HUDEP-2 (cell line): ENCODE results near the gene DEDD2.
A peak's percentile ranks its signal among the peaks of the same experiment; 100 is the strongest.

Experiments
- DNase-seq, 76 experiments: peaks; one replicate each; lab custom pipeline; 2025; ENCODE audit not compliant: unreplicated experiment in 76 of 76; lab: John Stamatoyannopoulos, UW

The DEDD2 gene

DNA sequence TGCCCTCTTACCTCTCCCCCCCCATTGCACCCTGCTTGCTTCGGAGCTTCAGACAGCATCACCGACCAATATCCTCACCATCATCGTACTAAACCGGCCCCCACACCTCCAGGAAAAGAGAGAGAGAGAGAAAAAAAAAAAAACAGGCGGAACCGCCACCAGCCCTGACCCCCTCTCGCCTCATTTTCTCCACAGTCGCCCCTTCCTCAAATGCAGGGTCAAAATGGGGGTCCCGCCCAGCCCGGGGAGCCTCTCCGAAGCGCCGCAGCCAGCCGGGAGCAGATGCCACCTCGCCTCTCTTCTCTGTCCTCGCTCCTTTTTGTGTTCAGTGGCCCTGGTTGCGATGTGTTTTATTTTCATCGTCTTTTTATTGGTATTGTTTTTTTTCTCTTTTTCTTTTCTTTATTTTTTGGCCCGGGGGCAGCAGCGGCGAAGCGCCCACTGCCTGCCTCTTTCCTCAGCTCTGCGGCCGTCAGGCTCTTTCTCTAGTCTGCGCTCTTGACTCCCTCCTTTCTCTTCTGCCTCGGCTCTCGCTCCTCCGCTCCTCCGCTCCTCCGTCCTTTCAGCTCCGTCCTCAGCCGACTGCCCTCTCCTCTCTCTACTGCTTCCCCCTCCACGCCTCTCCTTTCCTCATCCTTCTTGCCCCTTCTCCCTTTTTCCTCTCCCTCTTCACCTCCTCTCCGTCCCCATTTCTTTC is 41.4 kb downstream of the DEDD2 start:
- peak in 1 of 76 experiments; percentile 16 for DNase-seq

DNA sequence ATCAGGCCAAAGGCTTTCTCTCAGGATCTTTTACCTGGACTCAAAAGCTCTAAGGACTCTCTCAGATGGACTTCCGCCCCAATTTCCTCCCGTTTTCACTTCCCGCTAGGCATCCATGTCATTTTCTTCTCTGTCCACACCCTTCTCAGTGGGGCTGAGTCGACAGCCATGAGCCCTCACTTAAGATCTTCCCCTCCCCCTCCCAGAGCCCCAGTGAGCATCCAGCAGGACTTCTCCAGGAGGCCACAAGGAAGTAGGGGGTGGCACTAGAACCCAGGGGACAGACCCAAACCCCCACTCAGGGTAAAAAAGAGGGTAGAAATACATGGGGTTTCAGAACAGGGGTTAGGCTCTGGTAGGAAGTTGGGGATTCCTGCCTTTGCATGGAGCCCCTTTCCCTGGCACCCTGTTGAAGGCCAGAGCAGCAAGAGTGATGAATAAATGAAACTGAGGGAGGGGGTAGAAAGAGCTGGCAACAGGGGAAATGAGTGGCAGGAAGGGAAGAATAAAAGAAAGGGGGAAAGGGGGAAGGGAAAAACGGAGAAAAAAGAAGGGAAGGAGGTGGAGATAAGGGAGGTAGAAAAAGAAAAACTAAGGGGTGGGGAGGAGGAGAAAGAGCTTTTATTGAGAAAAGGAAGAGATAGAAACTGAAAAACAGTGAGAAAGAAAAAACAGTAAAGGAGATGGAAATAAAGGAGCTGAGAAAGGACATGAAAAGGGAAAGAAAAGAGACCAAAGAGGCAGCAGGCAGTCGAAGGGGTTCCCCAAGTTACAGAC is 42.3 kb downstream of the DEDD2 start:
- DNase-seq, result no peak

DNA sequence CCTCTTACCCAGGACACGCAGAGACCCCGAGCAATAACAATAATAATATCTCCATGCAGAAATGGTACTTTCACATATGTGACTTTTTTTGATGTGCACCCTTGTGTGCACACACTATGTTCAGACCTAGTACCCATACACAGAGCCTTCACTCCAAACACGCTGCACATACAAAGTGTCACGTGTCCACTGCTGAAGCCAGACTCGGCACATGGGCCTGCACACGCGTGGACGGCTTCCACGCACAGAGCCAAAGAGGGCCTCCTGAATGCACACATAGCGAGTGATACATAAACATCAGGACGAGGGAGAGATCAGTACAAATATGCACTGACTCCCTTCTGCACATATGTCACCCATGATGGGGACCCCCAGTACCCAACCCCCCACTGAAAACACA is 43.3 kb downstream of the DEDD2 start:
- DNase-seq, result no peak

DNA sequence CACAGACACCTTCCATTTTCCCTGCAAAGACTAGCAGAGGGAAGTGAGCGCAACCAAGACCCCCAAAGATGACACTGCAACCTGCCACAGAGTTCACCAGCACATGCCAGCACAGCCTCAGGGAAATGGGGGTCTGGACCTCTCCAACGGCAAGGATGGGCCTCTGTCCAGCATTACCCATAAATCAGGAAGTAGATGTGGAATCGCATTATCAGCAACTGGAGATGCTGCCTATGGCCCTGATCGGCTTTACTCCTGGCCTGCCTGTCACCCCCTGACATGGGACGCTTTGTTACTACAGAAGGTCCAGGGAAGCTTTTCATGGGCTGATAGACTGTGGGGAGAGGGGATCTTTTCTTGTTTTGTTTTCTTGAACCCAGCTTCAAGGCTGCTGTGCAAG is 43.8 kb downstream of the DEDD2 start:
- DNase-seq, result no peak

DNA sequence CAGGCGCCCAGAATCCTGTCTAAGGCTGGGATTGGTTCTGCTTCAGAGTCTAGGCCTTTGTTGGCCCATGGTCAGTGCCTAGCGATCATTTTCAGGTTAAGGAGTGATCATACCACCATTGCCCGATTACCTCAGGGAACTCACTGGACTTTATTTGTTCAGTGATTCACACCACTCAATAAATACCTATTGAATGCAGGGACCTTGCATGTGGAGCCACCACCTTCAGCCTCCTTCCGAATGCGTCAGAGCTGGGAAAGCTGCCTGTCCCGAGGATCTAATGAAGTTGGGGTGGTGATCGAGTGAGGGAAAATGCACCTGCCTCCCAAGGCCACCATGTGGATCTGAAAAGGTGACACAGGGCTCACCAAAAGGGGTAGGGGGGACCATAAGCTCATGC is 45.2 kb downstream of the DEDD2 start:
- DNase-seq, result no peak

DNA sequence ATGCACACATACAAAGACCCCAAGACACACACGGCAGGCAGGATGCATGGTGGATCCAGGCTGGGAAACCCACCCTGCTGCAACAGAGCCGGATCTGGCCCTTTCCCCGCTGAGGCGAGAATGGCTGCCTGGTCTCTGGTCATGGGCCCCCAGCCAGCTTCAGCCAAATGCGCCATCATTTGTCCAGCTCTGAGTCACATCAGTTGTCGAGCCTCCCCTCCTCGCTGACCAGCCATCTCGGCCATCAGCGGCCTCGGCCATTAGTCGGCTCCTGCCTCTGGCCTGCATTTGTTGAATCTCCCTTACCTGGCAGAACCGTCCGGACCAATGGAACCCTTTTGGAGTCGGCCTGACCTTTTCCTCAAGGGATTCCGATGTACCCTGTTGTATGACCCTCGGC is 46.8 kb downstream of the DEDD2 start:
- no peak for DNase-seq

DNA sequence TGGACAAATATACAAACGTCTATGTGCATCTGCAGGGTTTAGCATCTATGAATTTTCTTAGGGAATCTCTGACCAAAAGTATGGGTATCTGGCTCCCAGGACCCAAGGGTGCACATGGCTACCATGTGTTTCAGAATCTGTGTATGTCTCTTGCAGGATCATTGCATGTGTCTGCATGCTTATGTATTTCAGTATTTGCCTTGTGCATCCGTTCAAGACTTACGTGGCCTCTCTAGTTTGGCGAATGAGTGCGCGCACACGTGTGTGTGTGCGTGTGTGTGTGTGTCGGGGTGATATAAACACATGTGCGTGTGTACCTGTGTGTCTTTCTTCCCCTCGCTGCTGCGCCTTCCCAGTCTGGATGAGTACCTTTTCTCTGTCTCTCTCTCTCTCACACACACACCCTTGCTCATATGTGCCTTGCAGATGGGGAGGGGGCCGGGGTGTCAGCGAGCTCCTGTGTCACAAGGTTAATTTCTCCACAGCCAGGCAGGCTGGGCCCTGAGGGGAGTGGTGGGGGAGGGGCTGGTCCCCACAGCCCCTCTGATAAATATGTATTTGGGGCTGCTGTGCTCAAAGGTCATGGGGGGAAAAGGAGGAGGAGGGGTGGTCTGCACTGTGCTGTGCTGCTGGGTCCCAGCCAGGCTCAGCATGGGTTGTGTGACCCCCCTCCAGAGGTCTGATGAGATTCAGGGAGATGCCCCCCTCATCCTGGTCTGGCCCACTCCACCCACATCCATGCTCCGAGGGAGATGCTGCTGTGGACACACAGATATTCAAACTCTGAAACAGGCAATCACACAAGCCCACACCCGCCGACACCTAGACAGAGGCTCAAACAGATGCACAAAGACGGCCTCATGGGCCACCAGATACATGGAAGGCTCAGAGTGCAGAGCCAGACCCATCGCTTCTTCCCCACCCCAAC is 47.7 kb downstream of the DEDD2 start:
- no peak for DNase-seq

DNA sequence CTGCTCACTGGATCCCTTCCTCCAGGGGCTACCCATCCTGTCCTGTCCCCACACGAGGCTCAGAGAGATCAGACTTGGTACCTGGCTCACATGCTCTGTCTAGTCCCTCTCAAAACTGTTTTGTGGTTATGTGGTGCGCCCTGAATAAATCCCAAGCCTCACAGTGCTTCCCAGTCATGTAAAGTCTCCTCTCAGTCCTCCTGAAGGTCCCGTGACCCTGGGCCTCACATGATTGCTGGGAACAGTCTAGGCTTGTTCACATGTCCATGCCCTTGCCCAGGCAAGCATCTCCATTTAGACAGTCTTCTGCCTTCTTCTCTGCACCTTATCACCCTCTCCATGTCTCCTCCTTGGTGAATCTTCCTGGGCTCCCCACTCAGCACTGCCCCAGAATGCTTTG is 49.3 kb downstream of the DEDD2 start:
- DNase-seq, result no peak

DNA sequence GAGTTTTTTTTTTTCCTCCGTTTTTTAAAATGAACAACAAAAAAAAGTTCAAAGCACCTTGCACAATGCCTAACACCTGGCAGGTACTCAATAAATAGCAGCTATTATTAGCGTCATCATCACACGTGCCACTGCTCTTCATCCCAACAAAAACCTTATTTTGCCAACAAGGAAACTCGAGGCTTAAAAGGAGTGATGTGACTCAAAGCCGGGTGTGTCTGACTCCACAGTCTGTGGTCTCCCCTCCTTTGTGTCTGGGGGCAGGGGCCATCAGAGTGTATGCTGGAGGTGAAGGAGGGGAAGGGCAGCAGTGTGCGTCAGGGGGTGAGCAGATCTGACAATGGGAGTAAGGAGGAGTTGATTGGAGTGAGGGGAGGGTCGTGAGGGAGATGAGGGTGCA is 51.2 kb downstream of the DEDD2 start:
- DNase-seq, result no peak

DNA sequence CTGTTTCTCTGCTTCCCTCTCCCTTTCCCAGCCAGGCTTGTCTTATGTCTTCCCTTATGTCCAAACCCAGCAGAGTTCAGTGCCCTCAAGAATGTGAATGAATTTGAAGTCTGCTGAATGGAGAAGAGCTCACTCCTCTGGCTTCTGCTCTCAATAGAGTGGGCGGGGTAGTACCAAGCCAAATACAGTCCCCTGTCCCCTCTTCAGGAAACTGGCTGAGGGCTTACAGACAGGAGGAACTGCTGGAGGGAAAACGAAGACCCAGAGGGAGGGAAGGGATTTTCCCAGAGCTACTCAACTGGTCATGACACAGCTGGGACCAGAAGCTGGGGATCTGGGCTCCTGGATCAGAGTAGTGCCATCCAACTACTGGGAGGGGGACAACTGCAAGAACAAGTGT is 52.3 kb downstream of the DEDD2 start:
- DNase-seq, result no peak

DNA sequence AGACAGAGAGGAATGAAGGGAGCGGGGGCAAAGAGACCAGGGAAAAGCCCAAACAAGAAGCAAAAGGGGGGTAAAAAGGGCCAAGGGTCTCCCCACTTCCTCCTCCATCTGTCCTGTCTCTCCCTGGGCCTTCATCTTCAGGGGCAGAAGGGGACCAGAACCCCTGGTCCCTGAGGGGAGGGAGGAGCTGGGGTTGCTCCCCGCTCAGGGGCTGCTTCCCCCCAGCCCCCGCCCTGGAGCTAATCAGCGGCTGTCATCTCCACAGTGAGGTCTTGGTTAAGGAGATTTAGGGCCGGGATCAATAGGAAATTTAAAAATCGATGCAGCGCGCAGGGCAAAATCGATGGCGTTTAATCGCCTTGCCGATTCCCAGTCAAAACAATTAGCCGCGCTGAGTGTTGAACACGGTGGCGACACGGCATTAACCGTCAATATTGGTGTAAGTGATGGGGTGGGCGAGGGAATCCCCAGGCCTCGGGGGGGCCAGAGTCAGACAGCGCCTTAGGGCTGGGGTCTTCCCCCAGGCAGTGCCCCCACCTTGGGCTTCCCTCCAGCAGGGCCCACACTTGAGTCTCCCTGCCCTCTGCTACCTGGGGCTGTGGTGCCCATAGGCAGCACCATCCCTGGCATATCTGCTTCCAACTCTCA is 55.7 kb downstream of the DEDD2 start:
- DNase-seq, result no peak

DNA sequence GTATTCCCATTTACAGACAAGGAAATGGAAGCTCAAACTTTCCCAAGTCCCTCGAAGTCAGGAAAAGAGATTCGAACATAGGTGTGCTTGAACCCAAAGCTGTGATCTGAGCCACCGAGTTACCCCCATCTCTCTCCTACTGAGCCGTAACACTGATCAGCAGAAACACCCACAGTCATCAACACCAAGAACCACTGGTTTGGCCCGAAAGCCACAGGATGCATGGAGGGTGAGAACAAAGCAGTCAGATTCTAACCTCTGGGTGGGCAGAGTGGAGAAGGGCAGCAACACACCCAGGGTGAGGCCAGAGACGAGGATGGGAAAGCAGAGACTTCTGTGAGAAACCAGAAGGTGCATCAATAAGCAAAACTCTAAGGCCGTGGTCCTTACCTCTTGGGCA is 57.5 kb downstream of the DEDD2 start:
- DNase-seq, result no peak

DNA sequence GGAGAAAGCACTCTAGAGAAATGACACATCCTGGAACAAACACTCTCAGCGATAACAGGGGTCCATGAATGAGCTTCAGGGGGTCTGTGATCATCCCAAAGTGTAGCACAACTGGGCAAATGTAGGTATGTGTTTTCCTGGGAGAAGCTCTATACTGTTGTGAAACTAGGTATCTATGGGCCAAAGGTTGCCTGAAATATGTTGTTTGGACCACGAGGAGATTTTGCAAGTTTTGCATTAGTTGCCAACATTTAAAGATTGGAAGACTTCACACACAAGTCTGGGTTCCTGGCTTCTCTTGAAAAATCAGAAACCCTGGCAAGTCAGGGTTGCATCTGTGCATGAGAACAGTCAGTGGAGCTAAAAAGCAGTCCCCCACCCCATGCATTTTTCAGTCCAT is 58.6 kb downstream of the DEDD2 start:
- DNase-seq, result no peak

DNA sequence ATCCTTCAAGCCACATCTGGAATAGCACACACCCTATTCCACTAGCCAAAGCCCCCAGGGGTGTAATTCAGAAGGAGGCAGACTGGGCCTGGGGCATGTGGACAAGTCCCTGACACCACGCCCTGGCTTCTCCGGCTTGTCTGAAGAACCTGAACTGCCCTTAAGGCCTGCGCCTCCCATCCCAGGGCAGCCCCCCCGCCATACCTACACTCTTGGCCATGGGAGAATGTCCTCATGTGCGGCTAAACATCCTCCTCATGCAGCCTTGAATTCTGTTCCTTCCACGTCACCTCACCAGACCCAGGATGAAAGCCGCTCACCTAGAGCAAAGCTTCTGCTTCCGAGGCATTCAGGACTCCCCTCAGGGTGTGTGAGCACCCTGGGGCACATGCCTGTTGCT is 60.9 kb downstream of the DEDD2 start:
- no peak for DNase-seq

DNA sequence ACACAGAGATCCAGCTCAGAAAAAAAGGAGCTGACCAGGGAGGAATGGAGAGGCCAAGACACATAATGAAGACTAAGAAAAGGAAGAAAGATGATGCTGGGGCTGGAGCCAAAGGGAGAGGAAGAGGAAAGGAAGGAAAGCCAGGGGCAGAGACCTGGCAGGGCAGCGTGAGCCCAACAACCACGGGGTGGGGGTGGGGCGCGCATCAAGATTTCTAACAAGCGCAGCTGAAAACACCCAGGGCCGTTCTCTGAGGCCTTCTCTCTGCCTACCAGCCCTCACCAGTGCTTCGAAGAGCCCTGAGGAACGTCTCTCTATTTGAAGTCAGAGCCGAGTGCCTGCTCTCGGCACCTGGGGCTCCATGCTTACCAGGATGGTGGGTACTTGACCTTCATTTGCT is 61.7 kb downstream of the DEDD2 start:
- DNase-seq, result no peak

DNA sequence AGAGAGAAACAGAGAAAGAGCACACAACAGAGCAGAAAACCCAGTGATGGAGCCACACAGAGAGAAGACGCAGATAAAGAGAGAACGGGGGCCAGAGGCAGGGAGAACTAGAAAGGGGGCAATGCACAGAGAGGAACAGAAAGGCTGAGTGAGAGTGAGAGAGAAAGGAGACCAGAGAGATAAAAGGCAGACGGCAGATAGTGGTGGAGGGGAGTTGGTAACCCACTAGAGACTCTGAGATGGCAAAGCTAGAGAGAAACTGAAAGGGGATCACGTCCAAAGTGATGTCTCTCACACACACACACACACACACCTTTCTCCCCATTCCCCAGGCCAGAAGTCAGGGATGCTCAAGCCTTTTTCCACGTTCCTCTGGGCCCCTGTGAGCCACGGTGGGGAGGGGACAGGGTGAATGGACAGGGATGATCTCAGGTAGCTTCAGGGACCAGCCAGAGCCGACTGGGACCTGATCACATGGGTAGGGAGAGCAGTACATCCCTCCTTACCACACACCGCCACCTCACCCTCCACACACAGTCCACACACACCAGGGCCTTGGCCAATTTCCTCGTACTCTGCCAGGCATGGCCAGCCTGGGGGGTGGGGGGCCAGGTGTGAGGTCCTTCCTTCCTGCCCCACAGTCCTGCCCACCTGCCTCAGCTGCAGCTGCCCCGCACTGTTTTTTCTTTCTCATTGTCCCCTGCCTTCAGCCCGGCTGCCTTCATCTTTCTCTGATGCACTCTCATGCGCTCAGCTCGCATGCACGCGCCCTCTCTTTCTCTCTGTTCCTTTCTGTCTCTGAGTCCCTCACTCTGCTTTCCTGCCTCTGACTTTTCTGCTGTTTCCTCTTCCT is 62.8 kb downstream of the DEDD2 start:
- DNase-seq, result no peak

DNA sequence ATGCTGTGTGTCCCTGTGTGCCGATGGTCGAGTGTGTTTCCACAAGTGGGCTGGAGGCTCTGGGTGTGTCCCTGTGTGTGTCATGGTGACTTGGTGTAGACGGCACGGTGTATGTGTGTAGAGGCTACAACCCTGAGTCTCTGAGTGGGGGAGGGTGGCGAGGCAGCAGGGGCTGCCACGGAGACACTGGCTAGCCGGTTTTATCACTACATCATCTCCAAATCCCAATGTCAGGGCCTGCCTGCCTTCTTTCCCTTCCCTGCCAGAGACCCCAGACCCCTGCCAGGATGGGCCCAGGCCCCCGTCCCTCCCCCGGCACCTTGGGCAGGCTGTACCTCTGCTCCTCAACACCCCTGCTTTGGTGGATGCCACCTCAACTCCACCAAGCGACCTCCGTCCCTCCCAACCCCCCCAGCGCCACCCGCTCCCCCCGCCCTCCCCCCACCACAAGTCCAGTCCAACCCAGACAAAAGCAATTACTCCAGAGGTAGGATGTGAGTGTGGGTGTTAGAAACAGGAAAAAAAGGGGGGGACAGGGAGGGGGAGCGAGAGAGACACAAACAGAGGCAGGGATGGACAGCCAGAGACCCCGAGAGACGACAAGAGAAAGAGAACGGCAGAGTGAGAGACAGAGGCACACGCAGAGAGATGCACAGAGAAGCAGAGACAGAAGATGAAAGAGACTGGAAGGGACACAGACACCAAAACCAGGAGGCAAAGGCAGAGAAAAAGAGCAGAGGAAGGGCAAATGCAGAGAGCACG is 63.6 kb downstream of the DEDD2 start:
- no peak for DNase-seq

DNA sequence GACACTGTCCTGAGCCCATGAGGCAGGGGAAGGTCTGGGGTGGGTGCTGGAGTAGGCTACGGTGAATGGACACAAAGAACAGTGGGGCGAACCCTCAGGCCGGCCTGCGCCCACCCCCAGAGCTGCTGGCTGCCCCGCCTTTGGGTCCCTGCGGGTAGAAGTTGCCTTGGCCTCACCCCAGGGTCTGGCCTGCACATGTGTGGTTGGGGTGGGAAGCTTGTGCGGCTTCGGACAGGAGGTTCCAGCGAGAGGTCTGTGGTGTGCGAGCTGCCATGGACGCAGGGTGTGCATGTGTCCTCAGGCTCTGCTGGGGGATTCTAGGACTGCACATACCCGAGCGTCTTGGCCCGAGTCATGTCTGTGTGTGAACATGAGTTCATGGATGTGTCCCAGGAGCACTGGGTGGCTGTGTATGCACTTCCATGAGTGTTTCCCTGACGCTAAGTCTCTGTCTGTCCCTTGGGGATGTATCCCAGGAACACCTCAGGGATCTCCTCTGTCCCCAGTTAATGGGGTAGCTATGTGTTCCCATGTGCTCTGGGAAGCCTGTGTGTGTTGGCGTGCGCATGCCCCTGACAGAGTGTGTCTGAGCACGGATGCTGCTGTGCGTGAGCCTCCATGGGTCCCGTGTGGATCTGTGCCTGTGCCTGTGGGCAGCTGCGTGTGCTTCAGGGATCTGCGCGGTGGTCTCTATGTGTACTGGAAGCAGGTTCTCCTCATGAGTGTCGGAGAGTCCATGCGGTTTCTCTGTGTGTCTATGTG is 64.4 kb downstream of the DEDD2 start:
- no peak for DNase-seq
